PFSK-1 (cell line): ENCODE data around the gene PTPRN2.

Experiments
- FOXP2 ChIP-seq: optimal IDR thresholded peaks from 2 replicates; pipeline ENCODE3; 2011; ENCODE audit warnings: borderline replicate concordance, control low read depth, inconsistent platforms; ENCODE audit not compliant: insufficient read depth; ENCODE audit errors: extremely low read length, extremely low read depth
- POLR2AphosphoS5 ChIP-seq: IDR thresholded peaks from 2 replicates; pipeline ENCODE4 v1.6.1; 2012; ENCODE audit warnings: low read depth, mild to moderate bottlenecking, control low read depth, low read length, moderate library complexity
- REST ChIP-seq, 2 experiments: IDR thresholded peaks; 2 replicates each; pipeline versions ENCODE4 v1.6.1 to v1.8.0; 2011 to 2012; ENCODE audit warnings: low read depth in 2 of 2, low read length in 2 of 2, control low read depth in 1 of 2, inconsistent platforms in 1 of 2, mild to moderate bottlenecking in 1 of 2, moderate library complexity in 1 of 2; ENCODE audit not compliant: insufficient read depth in 1 of 2
- SIN3A ChIP-seq: IDR thresholded peaks from 2 replicates; pipeline ENCODE4 v1.6.1; 2012; ENCODE audit warnings: mild to moderate bottlenecking, low read length, moderate library complexity, borderline replicate concordance; ENCODE audit not compliant: insufficient read depth
- TAF1 ChIP-seq: IDR thresholded peaks from 2 replicates; pipeline ENCODE4 v1.6.1; 2012; ENCODE audit warnings: low read length, control low read depth, borderline replicate concordance; ENCODE audit not compliant: insufficient read depth

PTPRN2 gene

GRCh38 chr7:157577796-157578339 is 1009.8 kb downstream of the PTPRN2 start:
- no peak for TF ChIP-seq TAF1
- TF ChIP-seq POLR2AphosphoS5, result no peak
- TF ChIP-seq FOXP2, result no peak
- no peak for TF ChIP-seq SIN3A
- no peak for TF ChIP-seq REST (IDR thresholded peaks at IDR 0.05; ENCODE audit: insufficient read depth in 1 of 2, low read depth in 2 of 2, low read length in 2 of 2)

- TF ChIP-seq FOXP2 (no peak), REST (IDR thresholded peaks at IDR 0.05; ENCODE audit: insufficient read depth in 1 of 2, low read depth in 2 of 2, low read length in 2 of 2) (no peak), POLR2AphosphoS5 (no peak), TAF1 (no peak), SIN3A (no peak)
Measured at GRCh38 chr7:157577061-157577460, 1010.6 kb downstream of the PTPRN2 start.

- no peak for TF ChIP-seq FOXP2
- no peak for TF ChIP-seq TAF1
- TF ChIP-seq REST (IDR thresholded peaks at IDR 0.05; ENCODE audit: insufficient read depth in 1 of 2, low read depth in 2 of 2, low read length in 2 of 2), result no peak
- no peak for TF ChIP-seq SIN3A
- no peak for TF ChIP-seq POLR2AphosphoS5
Measured at GRCh38 chr7:157576415-157576814, 1011.2 kb downstream of the PTPRN2 start.

GRCh38 chr7:157575777-157576176 is 1011.8 kb downstream of the PTPRN2 start:
- TF ChIP-seq REST (IDR thresholded peaks at IDR 0.05; ENCODE audit: insufficient read depth in 1 of 2, low read depth in 2 of 2, low read length in 2 of 2) (no peak), POLR2AphosphoS5 (no peak), SIN3A (no peak), TAF1 (no peak), FOXP2 (no peak)
